Panc1 (cell line): ENCODE data around the gene DLGAP4. TPM values are rescaled to one million over a fixed set of nuclear protein-coding genes. Genes with fewer than 3 reads are reported as not detected.

Experiments used
- ATAC-seq: fragments of 200-7000 bp; cut with Tn5 transposase; 2 replicates; pipeline ENCODE4 v1.9.1; 2020; ENCODE audit warnings: mild to moderate bottlenecking, moderate library complexity
- BruUV-seq: library from RNA; stranded (reverse); fragments of 400-500 nt; replicated peaks from 2 replicates; lab custom pipeline; 2021; lab: Mats Ljungman, UMichigan
- CTCF ChIA-PET: fragments of 300-600 bp; sonication (Branson Sonifier 250); formaldehyde crosslinking; loops from one replicate; lab custom pipeline; 2022; ENCODE audit warnings: antibody characterized with exemption; lab: Charles Lee
- POLR2A ChIA-PET: fragments of 300-600 bp; sonication (Branson Sonifier 250); formaldehyde crosslinking; loops from one replicate; lab custom pipeline; 2022; ENCODE audit warnings: antibody characterized with exemption; lab: Charles Lee
- DNase-seq: peaks from one replicate; pipeline ENCODE4 v3.0.0-alpha.2; 2010; ENCODE audit warnings: low read depth, low spot score
- H3K27ac ChIP-seq: 2 replicates; pipeline ENCODE4 v1.5.1; 2011; ENCODE audit warnings: mild to moderate bottlenecking, low read length, inconsistent platforms
- H3K27me3 ChIP-seq: fragments of 200-500 bp; sonication (Bioruptor generic); 2 replicates; pipeline ENCODE4 v1.6.0; 2014; ENCODE audit warnings: low read length, inconsistent platforms; ENCODE audit not compliant: control insufficient read depth, insufficient read depth
- H3K36me3 ChIP-seq: fragments of 200-500 bp; sonication (Bioruptor generic); 2 replicates; pipeline ENCODE4 v1.5.1; 2014; ENCODE audit warnings: inconsistent platforms, mild to moderate bottlenecking, low read length, moderate library complexity; ENCODE audit not compliant: control insufficient read depth, insufficient read depth
- H3K4me1 ChIP-seq: 2 replicates; pipeline ENCODE4 v1.5.1; 2011; ENCODE audit warnings: inconsistent platforms, mild to moderate bottlenecking, low read length, moderate library complexity; ENCODE audit not compliant: control insufficient read depth, insufficient read depth
- H3K4me3 ChIP-seq, 2 experiments: 2 replicates each; pipeline ENCODE4 v1.5.1; 2011 to 2012; ENCODE audit warnings: low read depth in 2 of 2, low read length in 2 of 2, mild to moderate bottlenecking in 2 of 2, inconsistent platforms in 1 of 2, moderate library complexity in 1 of 2
- H3K9me3 ChIP-seq: fragments of 200-500 bp; sonication (Bioruptor generic); 2 replicates; pipeline ENCODE4 v1.5.1; 2014; ENCODE audit warnings: low read depth, mild to moderate bottlenecking, inconsistent platforms, low read length, moderate library complexity; ENCODE audit not compliant: control insufficient read depth, insufficient read depth
- POLR2AphosphoS5 ChIP-seq: IDR thresholded peaks from 2 replicates; pipeline ENCODE4 v1.6.1; 2012; ENCODE audit warnings: mild to moderate bottlenecking, low read depth, low read length, moderate library complexity
- SIN3A ChIP-seq: IDR thresholded peaks from 2 replicates; pipeline ENCODE4 v1.6.1; 2012; ENCODE audit warnings: low read depth, mild to moderate bottlenecking, low read length, moderate library complexity, borderline replicate concordance; ENCODE audit not compliant: insufficient read depth
- TCF7L2 ChIP-seq: IDR thresholded peaks from 2 replicates; pipeline ENCODE4 v1.6.1; 2011; ENCODE audit warnings: mild to moderate bottlenecking, low read depth, low read length, inconsistent platforms
- in situ Hi-C: cut with HindIII; loops from 2 replicates; pipeline ENCODE4 v1.10.0; 2016; ENCODE audit warnings: low sequenced_read_pairs, low pct_unique_long_range_greater_than_20kb
- intact Hi-C: fragments of 100-400 bp; cut with micrococcal nuclease; formaldehyde crosslinking; loops from one replicate; pipeline ENCODE4 v1.10.0; 2022; ENCODE audit not compliant: unreplicated experiment
- total RNA-seq: library from RNA; stranded (reverse); gene quantifications from one replicate; pipeline ENCODE4 v1.2.1, GENCODE V29; 2021; ENCODE audit not compliant: unreplicated experiment
- TF ChIP-seq, protein P1 (sequence below): fragments of 450-650 bp; IDR thresholded peaks from 2 replicates; pipeline ENCODE4 v1.5.1; 2017; ENCODE audit warnings: mild to moderate bottlenecking
- TF ChIP-seq, protein P2 (sequence below), 2 experiments: IDR thresholded peaks; 2 replicates each; pipeline ENCODE4 v1.6.1; 2011 to 2012; ENCODE audit warnings: low read depth in 2 of 2, control low read depth in 1 of 2, low read length in 1 of 2, mild to moderate bottlenecking in 1 of 2, moderate library complexity in 1 of 2; ENCODE audit not compliant: insufficient read depth in 1 of 2

Gene DLGAP4
- total RNA-seq, 1 experiment from 2014 or later: 52.5 TPM

DNA sequence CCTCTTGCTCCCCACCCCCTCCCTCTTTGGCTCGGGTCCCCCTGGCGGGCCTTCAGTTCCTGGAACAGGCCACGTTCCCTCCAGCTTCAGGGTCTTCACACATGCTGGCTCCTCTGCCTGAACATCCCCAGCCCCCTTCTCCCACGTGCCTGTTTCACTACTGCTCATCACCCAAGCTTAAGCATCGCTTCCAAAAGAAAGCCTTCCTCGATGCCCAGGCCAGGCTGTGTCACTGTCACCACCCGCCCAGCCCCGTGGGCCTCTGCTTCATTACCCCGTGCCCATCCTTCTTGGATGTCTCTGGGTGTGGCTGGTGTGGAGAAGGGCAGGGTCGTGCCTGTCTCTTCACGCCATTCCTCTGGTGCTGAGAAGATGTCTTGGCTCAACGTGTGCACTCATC, 2.8 kb downstream of the DLGAP4 start:
- Histone ChIP-seq H3K9me3 (no peaks in the 10 kb centered on the region), H3K27me3 (peaks cover 9% of the 10 kb centered on the region), H3K4me1 (no peaks in the 10 kb centered on the region), H3K36me3 (no peaks in the 10 kb centered on the region), H3K27ac (no peak overlapping the region), H3K4me3 (no peak overlapping the region)
- TF ChIP-seq, protein P1, sequence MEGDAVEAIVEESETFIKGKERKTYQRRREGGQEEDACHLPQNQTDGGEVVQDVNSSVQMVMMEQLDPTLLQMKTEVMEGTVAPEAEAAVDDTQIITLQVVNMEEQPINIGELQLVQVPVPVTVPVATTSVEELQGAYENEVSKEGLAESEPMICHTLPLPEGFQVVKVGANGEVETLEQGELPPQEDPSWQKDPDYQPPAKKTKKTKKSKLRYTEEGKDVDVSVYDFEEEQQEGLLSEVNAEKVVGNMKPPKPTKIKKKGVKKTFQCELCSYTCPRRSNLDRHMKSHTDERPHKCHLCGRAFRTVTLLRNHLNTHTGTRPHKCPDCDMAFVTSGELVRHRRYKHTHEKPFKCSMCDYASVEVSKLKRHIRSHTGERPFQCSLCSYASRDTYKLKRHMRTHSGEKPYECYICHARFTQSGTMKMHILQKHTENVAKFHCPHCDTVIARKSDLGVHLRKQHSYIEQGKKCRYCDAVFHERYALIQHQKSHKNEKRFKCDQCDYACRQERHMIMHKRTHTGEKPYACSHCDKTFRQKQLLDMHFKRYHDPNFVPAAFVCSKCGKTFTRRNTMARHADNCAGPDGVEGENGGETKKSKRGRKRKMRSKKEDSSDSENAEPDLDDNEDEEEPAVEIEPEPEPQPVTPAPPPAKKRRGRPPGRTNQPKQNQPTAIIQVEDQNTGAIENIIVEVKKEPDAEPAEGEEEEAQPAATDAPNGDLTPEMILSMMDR: no peak
- TF ChIP-seq TCF7L2 (no peak), POLR2AphosphoS5 (no peak)
- in situ Hi-C loops (no loop called here), intact Hi-C loops (no loop called here)
- no TSS peak for BruUV-seq
- POLR2A ChIA-PET: no interaction called here
- CTCF ChIA-PET: no interaction called here
- DNase-seq (no peak), ATAC-seq (no peak)

DNA sequence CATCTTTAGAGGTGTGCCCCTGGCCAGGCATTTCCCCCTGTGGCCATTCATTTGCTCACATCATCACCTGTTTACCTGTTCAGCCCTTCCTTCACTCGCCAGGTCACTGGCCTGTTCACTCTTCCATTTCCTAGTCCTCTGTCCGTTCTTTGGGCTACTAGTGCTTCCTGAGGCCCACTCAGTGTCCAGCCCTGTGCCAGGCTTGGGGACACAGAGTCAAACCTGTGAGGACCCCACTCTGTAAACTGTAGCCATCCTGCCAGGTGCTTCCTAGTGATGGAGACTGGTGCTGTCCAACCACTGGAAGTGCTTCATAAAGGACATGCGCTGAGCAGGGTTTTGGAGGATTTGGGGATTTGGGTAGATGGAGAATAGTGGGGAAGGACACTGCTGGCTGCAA, 3.5 kb downstream of the DLGAP4 start:
- TF ChIP-seq, protein P2, sequence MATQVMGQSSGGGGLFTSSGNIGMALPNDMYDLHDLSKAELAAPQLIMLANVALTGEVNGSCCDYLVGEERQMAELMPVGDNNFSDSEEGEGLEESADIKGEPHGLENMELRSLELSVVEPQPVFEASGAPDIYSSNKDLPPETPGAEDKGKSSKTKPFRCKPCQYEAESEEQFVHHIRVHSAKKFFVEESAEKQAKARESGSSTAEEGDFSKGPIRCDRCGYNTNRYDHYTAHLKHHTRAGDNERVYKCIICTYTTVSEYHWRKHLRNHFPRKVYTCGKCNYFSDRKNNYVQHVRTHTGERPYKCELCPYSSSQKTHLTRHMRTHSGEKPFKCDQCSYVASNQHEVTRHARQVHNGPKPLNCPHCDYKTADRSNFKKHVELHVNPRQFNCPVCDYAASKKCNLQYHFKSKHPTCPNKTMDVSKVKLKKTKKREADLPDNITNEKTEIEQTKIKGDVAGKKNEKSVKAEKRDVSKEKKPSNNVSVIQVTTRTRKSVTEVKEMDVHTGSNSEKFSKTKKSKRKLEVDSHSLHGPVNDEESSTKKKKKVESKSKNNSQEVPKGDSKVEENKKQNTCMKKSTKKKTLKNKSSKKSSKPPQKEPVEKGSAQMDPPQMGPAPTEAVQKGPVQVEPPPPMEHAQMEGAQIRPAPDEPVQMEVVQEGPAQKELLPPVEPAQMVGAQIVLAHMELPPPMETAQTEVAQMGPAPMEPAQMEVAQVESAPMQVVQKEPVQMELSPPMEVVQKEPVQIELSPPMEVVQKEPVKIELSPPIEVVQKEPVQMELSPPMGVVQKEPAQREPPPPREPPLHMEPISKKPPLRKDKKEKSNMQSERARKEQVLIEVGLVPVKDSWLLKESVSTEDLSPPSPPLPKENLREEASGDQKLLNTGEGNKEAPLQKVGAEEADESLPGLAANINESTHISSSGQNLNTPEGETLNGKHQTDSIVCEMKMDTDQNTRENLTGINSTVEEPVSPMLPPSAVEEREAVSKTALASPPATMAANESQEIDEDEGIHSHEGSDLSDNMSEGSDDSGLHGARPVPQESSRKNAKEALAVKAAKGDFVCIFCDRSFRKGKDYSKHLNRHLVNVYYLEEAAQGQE (IDR thresholded peaks at IDR 0.05; ENCODE audit: insufficient read depth in 1 of 2, low read depth in 2 of 2, low read length in 1 of 2): no peak
- TF ChIP-seq POLR2AphosphoS5: no peak
- TF ChIP-seq TCF7L2: no peak
- TF ChIP-seq, protein P1: no peak
- TF ChIP-seq SIN3A: no peak
- POLR2A ChIA-PET: no interaction called here
- in situ Hi-C loops: no loop called here

More for the DNA sequence above, 3.5 kb downstream of the DLGAP4 start:
- DNase-seq (no peak), ATAC-seq (no peak)
- H3K4me1 ChIP-seq: no peaks in the 10 kb centered on the region
- CTCF ChIA-PET: no interaction called here
- no peak overlapping the region for H3K27ac ChIP-seq
- H3K9me3 ChIP-seq: no peaks in the 10 kb centered on the region
- H3K27me3 ChIP-seq: peaks cover 7% of the 10 kb centered on the region; the same call in 1 of the 2 replicates
- no peaks in the 10 kb centered on the region for H3K36me3 ChIP-seq
- intact Hi-C loops: no loop called here
- no TSS peak for BruUV-seq
- no peak overlapping the region for H3K4me3 ChIP-seq
